ENCODE data around the gene TOB2.

TOB2 gene, protein sequence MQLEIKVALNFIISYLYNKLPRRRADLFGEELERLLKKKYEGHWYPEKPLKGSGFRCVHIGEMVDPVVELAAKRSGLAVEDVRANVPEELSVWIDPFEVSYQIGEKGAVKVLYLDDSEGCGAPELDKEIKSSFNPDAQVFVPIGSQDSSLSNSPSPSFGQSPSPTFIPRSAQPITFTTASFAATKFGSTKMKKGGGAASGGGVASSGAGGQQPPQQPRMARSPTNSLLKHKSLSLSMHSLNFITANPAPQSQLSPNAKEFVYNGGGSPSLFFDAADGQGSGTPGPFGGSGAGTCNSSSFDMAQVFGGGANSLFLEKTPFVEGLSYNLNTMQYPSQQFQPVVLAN

DNA sequence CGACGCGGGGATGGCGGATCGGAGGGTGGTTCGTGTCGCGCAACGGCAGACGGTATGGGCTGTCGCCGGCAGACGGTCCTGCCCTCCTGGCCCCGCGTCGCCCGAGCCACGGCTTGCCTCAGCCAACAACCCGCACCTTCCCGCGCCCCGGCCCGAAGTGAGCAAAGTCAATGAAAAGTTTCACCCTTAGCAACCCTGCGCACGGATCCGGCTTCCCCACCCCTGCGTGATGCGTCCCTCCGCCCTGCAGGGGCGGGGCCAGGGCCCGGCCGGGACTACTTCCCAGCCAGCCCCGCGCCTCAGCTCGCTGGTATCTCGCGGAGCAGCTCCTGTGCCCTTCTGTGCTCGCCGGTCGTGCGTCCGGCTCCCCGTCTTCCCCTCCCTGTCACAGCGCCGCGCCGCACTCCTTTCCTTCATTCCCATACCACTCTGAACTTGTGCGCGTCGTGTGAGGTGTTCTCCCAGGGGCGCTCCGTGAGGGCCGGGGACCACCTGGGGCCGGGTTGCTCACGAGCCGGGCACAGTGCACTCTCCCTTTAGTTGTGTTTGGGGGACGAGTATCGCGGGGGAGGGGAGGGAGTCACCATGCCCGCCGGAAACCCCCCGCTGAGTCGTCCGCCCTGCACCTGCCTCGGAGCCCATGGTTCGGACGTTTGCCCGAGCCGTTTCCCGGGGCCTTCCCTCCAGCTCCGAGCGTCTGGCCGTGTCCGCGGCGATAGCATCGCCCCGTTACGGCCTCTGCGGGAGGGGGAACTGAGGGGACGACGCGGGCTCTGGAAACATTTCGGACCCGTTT is at the start of gene TOB2:
TOB2 (minus strand) TSS at position 163 of the 796 bp plus-strand sequence. CDS start 9,456 bp downstream, outside the sequence.
- peak; percentile 32 for DNase-seq

DNA sequence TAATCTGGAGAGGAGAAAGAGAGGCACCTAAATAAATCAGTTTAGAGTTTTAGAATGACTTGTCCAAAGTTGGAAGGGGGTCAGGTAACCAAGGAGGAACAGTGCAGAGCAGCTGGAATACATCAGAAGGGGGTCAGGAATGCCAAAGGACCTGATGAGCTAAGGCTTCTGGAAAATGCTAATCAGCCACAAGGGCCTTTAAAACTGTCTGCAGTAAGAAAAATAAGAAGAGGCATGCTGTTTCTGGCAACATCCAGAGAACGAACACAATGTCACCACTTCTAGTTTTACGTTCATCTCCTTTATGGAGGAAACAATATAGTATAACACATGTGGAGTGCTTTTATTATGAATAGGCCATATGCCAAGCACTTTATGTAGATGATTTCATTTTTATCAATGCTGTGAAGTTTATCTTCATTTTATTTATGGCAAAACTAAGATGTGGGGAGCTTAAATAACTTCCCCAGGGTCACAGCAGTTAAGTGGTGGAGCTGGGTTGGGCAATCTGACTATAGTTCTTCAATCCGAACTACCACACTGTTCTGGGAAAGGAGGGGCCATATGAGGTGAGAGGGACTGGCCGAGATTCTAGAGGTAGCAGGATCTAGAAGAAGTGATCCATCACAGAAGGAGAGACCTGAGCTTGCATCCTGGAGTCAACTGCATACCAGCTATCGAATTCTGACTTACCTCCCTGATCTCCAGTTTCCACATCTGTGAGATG is 44.9 kb upstream of the TOB2 start:
- DNase-seq: no peak

DNA sequence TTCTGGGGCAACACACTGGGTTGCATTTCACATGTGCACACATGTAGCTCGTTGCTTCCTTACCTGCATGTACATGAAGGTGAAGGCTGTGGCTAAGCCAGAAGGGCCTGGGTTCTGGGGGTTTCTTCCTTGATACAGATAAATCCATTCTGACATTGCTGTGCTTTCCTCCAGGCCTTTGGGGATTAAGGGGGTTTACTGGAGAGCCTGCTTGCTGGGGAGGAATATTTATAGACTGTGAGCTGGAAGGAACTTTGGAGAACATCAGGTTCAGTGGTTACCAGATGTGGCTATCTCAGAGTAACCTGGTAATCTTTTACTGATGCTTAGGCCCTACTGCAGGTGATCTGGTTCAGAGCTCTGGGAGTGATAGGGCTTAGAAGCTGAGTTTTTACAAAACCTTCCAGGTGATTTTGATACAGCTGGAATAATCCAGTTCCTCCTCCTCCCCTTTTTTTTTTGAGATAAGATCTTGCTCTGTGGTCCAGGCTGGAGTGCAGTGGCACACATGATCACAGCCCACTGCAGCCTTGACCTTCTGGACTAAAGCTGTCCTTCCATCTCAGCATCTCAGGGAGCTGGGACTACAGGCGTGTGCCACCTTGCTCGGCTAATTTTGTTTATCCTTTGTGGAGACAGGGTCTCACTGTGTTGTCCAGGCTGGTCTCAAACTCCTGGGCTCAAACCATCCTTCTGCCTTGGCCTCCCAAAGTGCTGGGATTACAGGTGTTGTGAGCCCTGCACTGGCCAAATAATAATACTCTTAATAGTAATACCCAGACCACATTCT is 42.2 kb upstream of the TOB2 start:
- DNase-seq: no peak

DNA sequence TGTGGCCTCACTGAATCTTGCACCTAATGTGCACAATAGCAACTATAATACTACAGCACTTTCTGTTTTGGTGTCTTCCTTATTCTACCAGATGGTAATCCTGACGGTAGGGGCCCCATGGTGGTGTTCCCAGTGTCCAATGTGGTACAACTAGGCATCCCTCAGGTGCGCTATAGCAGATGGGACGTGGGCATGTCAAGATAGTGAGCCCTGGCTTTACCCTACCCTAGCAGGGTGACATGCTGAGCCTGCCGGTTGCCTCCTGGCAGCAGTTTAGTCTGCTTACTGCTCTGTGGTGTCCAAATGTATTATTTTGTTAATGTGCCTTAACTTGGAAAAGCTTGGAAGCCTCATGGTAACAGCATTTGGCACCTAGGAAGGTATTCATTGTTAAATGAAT is 41.5 kb upstream of the TOB2 start:
- no peak for DNase-seq

DNA sequence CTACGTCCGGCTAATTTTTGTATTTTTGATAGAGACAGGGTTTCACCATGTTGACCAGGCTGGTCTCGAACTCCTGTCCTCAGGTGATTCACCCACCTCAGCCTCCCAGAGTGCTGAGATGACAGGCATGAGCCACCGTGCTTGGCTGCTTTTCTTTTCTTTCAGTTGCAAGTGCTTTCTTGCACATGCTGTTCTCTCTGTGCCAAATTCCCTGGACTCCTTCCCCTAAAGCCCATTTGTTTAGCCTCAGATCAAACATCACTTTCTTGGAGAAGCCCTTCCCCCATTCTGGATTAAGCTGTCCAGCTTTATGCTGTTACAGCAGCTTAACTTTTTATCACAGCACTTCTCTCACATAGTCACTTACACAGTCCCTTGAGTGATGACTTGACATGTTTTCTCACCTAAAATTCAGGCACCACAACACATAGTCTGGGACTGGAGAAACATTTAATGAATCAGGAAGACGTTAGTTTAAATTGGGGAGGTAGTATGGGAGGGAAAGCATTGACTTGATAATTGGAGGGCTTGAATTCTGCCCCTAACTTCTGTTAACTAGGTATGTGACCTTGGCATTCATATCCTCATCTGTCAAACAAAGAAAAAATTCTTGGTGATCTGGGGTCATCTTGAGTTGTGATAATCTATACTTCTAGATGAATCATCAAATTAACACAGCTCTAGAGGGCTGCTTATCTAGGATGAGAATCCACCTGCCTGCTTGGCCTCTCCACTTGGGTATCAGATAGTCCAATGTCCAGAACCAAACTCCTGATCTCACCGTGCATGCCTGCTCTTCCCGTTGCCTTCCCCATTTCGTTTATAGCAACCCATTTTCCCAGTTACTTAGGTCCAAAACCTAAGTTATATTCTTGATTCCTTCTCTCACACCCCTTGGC is 40.7 kb upstream of the TOB2 start:
- DNase-seq: no peak

DNA sequence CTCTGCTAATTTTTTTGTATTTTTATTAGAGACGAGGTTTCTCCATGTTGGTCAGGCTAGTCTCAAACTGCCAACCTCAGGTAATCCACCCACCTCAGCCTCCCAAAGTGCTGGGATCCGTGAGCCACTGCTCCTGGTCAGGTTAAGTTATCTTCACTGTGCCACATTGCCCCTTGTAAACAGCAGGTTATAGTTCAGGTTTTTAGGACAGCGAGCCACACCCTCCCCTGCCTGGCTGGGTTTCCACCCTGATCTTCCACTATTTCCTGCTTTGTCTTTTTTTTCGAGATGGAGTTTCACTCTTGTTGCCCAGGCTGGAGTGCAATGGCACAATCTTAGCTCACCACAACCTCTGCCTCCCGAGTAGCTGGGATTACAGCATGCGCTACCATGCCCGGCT is 38.4 kb upstream of the TOB2 start:
- no peak for DNase-seq

DNA sequence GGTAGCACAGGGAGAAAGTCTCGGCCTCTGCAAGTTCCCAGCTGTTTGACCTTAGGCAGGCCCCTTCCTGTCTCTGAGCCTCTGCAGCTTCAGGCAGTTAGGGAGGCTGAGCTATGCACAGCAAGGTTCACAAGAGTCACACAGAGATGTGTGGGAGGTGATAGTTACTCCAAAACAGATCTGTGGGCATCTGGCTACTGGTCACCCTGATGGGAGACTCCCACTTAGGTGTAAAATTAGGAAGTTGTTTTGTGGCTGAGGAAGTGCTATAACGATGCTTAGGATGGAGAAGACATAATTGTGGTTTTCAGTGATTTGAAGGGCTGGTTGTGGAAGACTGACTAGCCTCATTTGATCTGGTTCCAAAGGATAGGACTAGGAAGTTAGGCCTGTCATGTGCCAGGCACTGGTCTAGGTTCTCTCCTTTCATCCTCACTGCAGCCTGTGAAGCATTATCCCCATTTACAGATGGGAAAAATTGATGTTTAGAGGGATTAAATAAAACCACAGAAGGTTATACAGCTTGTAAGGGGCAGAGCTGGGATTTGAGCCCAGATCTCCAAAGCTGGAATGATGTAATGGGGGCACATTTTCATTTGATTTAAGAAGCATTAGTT is 35.8 kb upstream of the TOB2 start:
- no peak for DNase-seq

DNA sequence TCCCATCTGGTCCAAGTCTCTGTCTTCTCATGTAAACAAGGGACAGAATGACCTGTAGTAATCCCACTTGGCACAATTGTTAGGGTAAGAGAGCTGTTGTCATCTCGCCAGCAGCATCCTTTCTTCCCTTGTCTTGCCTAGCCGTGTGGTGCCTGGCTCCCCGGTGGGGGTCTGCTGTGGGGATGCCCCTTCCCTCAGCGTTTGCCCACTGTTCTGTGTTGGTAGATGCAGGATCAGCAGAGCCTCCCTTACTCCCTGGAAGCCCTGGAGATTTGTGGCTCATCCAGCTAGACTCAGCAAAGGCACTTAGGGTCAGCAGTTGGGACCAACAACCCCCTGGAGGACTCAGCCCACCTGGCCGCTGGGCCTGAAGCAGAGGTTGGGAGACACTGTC is 35.3 kb upstream of the TOB2 start:
- no peak for DNase-seq

DNA sequence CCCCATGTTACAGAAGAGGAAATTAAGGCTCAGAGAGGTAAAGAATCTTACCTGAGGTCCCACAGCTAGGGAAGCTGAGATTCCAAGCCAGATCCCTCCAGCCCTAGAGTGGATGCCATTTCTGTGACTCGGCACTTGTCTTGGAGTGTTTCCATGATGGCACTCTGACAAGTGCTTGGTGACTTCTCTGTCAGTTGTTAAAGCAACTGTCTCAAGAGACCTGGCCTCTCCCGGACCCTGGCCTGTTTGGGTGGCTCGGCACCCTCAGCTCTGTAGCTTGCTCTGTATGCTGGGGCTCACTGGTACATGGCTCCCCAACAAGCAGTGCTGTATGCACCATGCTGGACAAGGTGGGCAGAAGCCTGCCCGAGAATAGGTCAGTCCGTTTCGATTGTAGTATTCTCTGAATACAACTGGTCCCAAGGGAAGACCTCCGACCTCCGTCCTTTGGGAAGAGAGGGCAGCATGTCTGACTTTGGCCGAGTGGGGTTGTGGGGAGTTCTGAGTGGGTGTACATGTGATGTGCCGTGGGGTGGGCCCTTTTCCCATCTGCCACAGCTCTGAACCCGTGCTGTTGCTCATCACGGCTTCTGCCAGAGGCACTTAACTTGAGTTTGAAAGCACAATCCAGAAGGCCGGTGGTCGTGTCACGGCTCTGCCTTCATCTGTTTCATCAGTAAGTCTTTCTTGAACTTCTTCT is 34.7 kb upstream of the TOB2 start:
- DNase-seq: no peak

DNA sequence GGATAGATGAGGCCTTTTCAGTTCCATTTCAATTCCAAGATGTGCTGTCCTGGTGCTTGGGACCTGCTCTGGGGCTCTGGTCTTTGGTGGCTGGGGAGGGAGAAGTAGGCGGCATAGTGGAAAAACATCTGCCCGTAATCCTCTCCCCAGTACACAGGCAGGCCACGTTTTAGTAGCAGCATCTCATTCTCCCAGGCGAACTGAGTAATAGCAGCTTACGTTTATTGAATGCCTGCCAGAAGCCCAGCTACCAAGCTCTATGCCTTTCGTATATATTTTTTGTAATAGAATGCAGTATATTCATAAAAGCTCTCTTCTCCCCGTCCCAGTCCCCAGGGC is 33.8 kb upstream of the TOB2 start:
- no peak for DNase-seq

DNA sequence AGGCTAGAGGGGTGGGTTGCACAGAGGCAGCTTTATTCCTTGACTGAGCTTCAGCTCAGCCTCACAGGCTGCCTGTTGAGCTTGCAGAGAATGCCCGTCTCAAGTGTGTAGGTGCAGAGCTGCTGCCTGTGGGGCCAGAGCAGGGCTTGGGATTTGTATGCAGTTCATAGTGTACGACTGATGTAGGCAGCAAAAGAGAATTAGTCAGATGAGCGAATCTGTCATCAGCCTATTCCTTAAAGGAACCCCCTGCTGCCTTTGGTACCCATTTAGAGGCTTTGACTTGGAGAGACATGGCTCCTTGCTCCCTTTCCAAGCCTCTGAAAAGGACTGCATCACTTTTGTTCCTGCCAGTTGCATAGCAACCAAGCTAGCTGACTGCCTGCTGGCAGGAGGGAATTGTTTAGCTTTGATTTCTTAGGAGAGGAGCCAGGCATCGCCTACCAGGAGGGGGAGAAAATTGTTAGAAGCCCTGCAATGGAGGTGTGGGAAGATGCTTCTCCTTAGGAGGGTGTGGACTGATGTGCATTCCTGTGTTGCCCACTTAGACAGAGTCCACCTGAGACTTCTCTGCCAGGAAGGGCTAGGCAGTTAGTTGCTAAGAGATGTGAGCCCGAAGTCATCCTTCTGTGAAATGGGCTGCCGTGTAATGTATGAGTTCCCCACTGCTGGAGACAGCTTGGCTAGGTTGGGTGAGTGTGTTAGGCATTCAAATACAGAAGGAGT is 33.2 kb upstream of the TOB2 start:
- DNase-seq: no peak

DNA sequence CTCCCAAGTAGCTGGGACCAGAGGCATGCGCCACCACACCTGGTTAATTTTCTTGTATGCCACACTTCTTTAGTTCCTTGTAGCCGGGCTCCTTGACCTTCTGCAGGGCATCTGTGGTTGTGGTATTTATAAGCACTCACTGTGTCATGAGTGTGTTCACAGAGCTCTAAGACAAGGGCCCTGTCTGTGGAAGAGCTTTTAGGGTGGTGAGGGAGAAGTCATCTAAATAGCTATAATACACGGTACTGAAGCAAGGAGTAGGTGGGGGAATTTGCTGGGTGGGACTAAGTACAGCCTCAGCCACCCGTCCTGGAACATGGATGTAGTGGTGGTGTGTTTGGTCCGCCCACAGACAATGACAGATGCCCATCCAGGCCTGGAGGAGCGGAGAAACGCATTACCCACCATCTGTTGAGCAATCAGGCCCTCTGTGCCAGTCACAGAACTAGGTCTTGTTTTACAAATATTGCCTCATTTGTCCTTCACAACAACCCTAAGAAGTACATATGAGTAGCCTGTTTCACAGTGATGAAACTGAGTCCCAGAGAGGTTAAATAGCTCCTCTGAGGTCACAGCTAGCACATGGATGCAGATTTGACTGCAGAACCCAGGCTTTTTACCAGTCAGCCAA is 32.4 kb upstream of the TOB2 start:
- DNase-seq: peak; percentile 51

DNA sequence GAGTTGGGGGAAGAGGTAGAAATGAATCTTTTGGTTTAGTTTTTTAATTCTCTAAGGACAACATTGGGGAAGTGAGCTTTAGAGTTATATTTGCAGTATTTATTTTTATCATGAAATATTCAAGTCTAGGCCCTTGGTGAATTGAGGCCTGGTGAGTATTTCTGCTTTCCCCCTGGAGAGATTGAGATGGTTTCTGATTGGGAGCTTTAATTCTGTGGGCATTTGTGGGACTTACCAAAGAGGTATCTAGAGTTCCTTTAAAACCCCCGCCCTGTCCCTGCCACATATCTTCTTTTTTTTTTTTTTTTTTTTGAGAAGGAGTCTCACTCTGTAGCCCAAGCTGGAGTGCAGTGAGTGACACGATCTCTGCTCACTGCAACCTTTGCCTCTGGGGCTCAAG is 31.9 kb upstream of the TOB2 start:
- no peak for DNase-seq

DNA sequence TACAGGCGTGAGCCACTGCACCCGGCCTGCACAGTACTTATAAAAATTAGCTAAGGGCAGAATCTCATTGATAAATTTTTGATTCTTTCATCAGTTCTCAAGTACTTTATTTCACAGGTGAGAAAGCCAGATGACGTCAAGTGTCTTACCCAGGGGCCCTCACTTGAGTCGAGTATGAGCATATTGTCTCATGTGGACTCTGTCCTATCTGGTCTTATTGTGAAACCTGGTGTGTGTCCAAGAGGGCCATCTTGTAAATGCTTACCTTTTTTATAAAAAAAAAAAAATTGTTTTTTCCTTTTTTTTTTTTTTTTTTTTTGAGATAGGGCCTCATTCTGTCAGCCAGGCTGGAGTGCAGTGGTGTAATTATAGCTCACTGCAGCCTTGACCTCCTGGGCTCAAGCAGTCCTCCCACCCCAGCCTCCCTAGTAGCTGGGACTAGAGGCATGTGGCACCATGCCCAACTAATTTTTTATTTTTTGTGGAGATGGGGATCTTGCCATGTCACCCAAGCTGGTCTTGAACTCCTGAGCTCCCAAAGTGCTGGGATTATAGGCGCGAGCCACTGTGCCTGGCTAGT is 28.4 kb upstream of the TOB2 start:
- DNase-seq: no peak

DNA sequence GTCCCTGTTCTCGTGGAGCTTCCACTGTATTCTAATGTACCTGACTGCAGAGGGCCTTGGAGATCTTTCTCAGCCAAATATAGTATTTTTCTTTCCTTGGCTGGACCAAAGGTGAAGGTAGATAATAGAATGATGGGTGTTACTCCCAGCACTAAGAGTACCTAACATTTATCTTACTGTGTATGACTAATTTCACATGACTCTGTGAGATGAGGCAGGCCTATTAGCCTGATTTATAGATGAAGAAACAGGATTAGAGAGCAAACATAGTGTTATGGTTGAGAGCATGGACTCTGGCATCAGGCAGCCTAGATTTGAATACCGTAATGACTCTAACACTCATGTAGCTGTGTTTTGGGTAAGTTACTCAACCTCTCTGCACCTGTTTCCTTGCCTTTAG is 25.0 kb upstream of the TOB2 start:
- no peak for DNase-seq

DNA sequence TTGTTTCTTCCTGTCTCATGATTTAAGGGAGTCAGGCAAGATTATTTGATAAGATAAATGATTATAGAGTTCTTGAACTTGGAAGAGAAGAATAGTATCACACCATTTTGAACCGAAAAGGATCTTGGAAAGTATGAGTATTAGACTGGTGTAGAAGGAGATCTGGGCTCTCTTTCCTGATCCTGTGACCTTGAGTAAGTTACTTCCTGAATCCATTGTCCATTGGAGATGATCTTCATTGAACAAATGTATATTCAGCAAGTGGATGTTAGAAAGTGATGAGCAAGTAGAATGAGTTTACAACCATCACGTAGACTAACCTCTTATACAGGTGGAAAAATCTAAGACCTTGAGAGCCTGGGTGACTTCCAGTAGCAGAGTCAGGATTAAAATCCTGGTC is 24.3 kb upstream of the TOB2 start:
- DNase-seq: no peak

DNA sequence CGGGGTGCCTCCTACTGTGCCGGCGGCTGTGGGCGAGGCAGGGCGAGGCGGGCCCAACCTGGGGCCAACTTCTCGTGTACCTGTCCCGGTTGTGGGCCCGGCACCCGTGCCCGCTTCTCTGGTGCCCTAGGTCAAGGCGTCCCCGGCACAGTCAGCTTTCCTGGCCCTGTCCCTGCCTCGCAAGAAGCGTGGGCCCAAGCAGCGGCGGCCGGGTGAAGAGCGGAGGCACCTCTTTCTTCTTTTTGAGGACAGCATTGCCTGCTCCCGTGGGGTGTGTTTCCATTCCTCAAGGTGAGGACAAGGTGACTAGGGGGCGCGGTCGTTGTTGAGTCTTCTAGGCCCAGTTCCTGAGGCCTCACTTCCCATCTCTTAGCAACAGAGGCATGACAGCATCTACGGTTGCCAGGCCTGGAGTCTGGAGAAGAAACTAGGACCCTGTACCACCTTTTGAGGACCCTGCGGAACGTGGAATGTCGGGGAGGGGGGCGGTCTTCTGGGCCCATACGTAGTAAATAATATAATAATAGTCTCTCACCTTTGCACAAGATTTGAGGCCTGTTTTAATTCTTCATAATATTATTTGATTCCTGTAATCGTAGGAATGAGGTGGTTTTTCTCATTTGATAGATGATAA is 22.7 kb upstream of the TOB2 start:
- no peak for DNase-seq

DNA sequence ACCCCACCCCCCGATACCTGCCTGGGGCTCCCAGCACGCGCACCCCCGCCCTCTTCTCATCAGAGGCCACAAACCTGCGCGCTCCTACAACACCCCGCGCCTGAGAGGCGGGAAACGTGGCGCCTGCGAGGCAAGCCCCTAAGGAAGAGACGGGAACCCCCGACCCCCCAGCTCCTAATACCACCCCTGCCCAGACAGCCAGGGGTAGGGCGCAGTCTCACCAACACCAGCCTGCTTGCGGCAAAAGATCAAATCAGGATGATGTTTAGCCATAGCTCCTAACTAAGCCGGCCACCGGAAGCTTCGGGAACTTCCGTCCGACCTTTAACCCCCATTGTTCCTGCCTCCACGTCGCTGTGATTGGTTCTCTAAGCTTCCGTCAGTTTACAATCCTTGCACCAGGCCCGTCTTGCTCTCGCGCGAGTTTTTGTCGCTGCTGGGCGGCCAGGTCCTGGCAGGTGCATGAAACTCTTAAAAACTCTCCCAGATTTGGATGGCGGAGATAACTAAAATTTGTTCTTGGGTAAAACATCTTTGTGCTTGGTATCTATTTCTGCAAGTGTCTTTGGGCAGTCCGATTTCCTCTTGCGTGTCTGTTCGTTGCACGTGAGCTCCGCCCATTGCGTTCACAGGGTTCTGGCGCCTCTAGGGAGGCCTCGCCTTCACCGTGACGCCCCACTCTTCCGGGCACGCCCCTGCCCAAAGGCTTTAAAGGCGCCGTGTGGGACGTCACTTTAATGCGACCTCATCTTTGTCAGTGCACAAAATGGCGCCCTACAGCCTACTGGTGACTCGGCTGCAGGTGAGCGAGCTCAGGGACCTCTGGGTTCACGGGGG is 22.0 kb upstream of the TOB2 start, which contains the start of the genes ACO2 and PHF5A:
ACO2 (plus strand) TSS at position 737 of the 837 bp plus-strand sequence; CDS start at position 767, 30 bp downstream.
PHF5A (minus strand) TSS at position 312 of the 837 bp plus-strand sequence; CDS start at position 273, 39 bp downstream.
- peak; percentile 83 for DNase-seq

Data from SIG-M5 (cell line).